DND-41 (cell line): Measurements from ENCODE around the gene FCRL4.

Experiments used
- EZH2 ChIP-seq: IDR thresholded peaks from 3 replicates; pipeline ENCODE4 v1.6.1; 2012; ENCODE audit warnings: borderline replicate concordance, low read depth, mild to moderate bottlenecking, moderate library complexity, low read length, inconsistent platforms; ENCODE audit not compliant: severe bottlenecking
- TF ChIP-seq, protein P1 (sequence below): IDR thresholded peaks from 2 replicates; pipeline ENCODE4 v1.5.1; 2012; ENCODE audit warnings: borderline replicate concordance, low read length, moderate library complexity, mild to moderate bottlenecking; ENCODE audit not compliant: poor library complexity, severe bottlenecking; ENCODE audit errors: extremely low read depth

DNA sequence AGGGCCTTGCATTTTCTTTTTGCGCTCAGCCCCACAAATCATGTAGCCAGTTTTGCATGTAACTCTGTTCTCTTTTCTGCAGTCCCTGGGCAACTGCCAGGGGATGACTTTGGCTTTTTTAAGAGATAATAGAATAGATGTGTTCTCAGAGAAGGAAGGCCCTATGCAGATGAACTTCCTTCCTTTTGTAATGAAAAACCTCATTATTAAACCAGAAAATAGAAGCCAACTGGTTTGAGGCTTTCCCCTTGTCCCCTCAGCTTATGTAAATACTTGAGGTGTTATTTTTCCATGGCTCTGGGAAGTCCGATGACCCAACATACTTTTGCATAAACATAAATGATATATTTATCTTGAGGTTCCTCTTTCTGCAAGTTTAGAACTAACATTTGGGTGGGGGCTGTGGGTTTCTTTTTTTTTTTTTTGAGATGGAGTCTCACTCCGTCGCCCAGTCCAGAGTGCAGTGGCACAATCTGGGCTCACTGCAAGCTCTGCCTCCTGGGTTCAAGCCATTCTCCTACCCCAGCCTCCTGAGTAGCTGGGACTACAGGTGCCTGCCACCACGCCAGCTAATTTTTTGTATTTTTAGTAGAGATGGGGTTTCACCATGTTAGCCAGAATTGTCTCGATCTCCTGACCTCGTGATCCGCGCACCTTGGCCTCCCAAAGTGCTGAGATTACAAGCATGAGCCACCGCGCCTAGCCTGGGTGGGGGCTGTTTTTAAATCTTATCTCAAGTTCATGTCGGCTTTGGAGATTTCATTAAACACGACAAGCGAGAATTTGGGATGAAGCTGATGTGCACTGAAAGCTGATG lies 31.2 kb downstream of the FCRL4 start:
- TF ChIP-seq, protein P1, sequence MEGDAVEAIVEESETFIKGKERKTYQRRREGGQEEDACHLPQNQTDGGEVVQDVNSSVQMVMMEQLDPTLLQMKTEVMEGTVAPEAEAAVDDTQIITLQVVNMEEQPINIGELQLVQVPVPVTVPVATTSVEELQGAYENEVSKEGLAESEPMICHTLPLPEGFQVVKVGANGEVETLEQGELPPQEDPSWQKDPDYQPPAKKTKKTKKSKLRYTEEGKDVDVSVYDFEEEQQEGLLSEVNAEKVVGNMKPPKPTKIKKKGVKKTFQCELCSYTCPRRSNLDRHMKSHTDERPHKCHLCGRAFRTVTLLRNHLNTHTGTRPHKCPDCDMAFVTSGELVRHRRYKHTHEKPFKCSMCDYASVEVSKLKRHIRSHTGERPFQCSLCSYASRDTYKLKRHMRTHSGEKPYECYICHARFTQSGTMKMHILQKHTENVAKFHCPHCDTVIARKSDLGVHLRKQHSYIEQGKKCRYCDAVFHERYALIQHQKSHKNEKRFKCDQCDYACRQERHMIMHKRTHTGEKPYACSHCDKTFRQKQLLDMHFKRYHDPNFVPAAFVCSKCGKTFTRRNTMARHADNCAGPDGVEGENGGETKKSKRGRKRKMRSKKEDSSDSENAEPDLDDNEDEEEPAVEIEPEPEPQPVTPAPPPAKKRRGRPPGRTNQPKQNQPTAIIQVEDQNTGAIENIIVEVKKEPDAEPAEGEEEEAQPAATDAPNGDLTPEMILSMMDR = no peak
- TF ChIP-seq EZH2 = no peak
